GM12874 (cell line): ENCODE measurements around the gene CFAP73.

Experiments
- CTCF ChIP-seq: IDR thresholded peaks from 2 replicates; pipeline ENCODE4 v1.5.1; 2011; ENCODE audit warnings: low read depth, mild to moderate bottlenecking, control low read depth, low read length, moderate library complexity; ENCODE audit not compliant: insufficient read depth

Gene CFAP73

GRCh38 chr12:113114447-113115178 lies 34.9 kb upstream of the CFAP73 start:
- no peak for TF ChIP-seq CTCF

- TF ChIP-seq CTCF, result no peak
These were observed 33.9 kb upstream of the CFAP73 start for GRCh38 chr12:113115455-113116126.

GRCh38 chr12:113116875-113117274 lies 32.6 kb upstream of the CFAP73 start:
- no peak for TF ChIP-seq CTCF

GRCh38 chr12:113118142-113118541 lies 31.4 kb upstream of the CFAP73 start:
- no peak for TF ChIP-seq CTCF

- TF ChIP-seq CTCF, result no peak
These were observed 29.4 kb upstream of the CFAP73 start for GRCh38 chr12:113119980-113120669.

- no peak for TF ChIP-seq CTCF
These were observed 28.7 kb upstream of the CFAP73 start for GRCh38 chr12:113120670-113121370.

- TF ChIP-seq CTCF, result no peak
These were observed 21.7 kb upstream of the CFAP73 start for GRCh38 chr12:113127791-113128199.
